K562 (cell line): ENCODE measurements around the gene C2CD2.

Experiments used
- HDAC2 ChIP-seq: fragments of 450-650 bp; IDR thresholded peaks from 2 replicates; pipeline ENCODE4 v1.6.1; 2016; ENCODE audit warnings: mild to moderate bottlenecking
- PHF8 ChIP-seq: fragments of 200-600 bp; sonication (generic); IDR thresholded peaks from 2 replicates; pipeline ENCODE4 v1.6.1; 2012; ENCODE audit warnings: mixed run types, mild to moderate bottlenecking, inconsistent platforms, low read length, moderate library complexity, borderline replicate concordance
- SPI1 ChIP-seq: IDR thresholded peaks from 2 replicates; pipeline ENCODE4 v1.6.1; 2011; ENCODE audit warnings: low read depth, low read length, control low read depth, borderline replicate concordance

- TF ChIP-seq PHF8 (no peak), SPI1 (no peak), HDAC2 (no peak)
Measured at GRCh38 chr21:41921021-41921420, 32.8 kb downstream of the C2CD2 start.
